ENCODE measurements around the gene ANKMY1. TPM values are rescaled to one million over a fixed set of nuclear protein-coding genes. Genes with fewer than 3 reads are reported as not detected.

Gene ANKMY1
- total RNA-seq, 1 donor from 2014 or later, result 25.1 TPM

GRCh38 chr2:240441326-240441992, 116.3 kb downstream of the ANKMY1 start:
- Mint-ChIP-seq H3K27ac (no peak overlapping the region), H3K4me3 (ENCODE audit: low read depth) (no peak overlapping the region), H3K27me3 (ENCODE audit: low read depth) (peaks cover 10% of the 10 kb centered on the region), H3K4me1 (ENCODE audit: low read depth) (peaks cover 2% of the 10 kb centered on the region), H3K36me3 (ENCODE audit: low read depth) (no peaks in the 10 kb centered on the region), H3K9me3 (no peaks in the 10 kb centered on the region)
- DNase-seq (ENCODE audit: low spot score), result no peak
- intact Hi-C loops (cut with micrococcal nuclease), result no loop called here

GRCh38 chr2:240440704-240441320, 117.0 kb downstream of the ANKMY1 start:
- Mint-ChIP-seq H3K27me3 (ENCODE audit: low read depth) (peaks cover 10% of the 10 kb centered on the region), H3K27ac (no peak overlapping the region), H3K4me1 (ENCODE audit: low read depth) (peaks cover 2% of the 10 kb centered on the region), H3K36me3 (ENCODE audit: low read depth) (no peaks in the 10 kb centered on the region), H3K9me3 (no peaks in the 10 kb centered on the region), H3K4me3 (ENCODE audit: low read depth) (no peak overlapping the region)
- intact Hi-C loops (cut with micrococcal nuclease), result no loop called here
- no peak for DNase-seq (ENCODE audit: low spot score)

- H3K4me1 Mint-ChIP-seq (ENCODE audit: low read depth), result peaks cover 2% of the 10 kb centered on the region
- H3K36me3 Mint-ChIP-seq (ENCODE audit: low read depth), result no peaks in the 10 kb centered on the region
- DNase-seq (ENCODE audit: low spot score), result no peak
- intact Hi-C loops (cut with micrococcal nuclease), result no loop called here
- no peaks in the 10 kb centered on the region for H3K9me3 Mint-ChIP-seq
- no peak overlapping the region for H3K27ac Mint-ChIP-seq
- H3K4me3 Mint-ChIP-seq (ENCODE audit: low read depth), result no peak overlapping the region
- peaks cover 10% of the 10 kb centered on the region for H3K27me3 Mint-ChIP-seq (ENCODE audit: low read depth)
Measured at GRCh38 chr2:240440251-240440650, 117.5 kb downstream of the ANKMY1 start.

GRCh38 chr2:240439698-240440151, 118.1 kb downstream of the ANKMY1 start:
- DNase-seq (ENCODE audit: low spot score), result no peak
- peaks cover 3% of the 10 kb centered on the region for H3K4me1 Mint-ChIP-seq (ENCODE audit: low read depth)
- no peaks in the 10 kb centered on the region for H3K36me3 Mint-ChIP-seq (ENCODE audit: low read depth)
- H3K27me3 Mint-ChIP-seq (ENCODE audit: low read depth), result peaks cover 10% of the 10 kb centered on the region
- no peak overlapping the region for H3K4me3 Mint-ChIP-seq (ENCODE audit: low read depth)
- no peaks in the 10 kb centered on the region for H3K9me3 Mint-ChIP-seq
- intact Hi-C loops (cut with micrococcal nuclease), result loop anchor here (2.0 to 10.0 kb wide), 3 partner anchors 55 to 289 kb away; no protein-coding TSS in a partner anchor
- no peak overlapping the region for H3K27ac Mint-ChIP-seq

GRCh38 chr2:240438810-240439697, 118.7 kb downstream of the ANKMY1 start:
- no peak for DNase-seq (ENCODE audit: low spot score)
- Mint-ChIP-seq H3K9me3 (no peaks in the 10 kb centered on the region), H3K27ac (no peak overlapping the region), H3K4me3 (ENCODE audit: low read depth) (no peak overlapping the region), H3K27me3 (ENCODE audit: low read depth) (peaks cover 10% of the 10 kb centered on the region), H3K4me1 (ENCODE audit: low read depth) (peaks cover 5% of the 10 kb centered on the region), H3K36me3 (ENCODE audit: low read depth) (no peaks in the 10 kb centered on the region)
- intact Hi-C loops (cut with micrococcal nuclease), result loop anchor here (1.0 to 10.0 kb wide), 4 partner anchors 54 to 288 kb away; no protein-coding TSS in a partner anchor

GRCh38 chr2:240437861-240438809, 119.7 kb downstream of the ANKMY1 start:
- peak overlapping the region; percentile 19 for H3K4me3 Mint-ChIP-seq (ENCODE audit: low read depth)

GRCh38 chr2:240437551-240437860, 120.3 kb downstream of the ANKMY1 start:
- Mint-ChIP-seq H3K4me1 (ENCODE audit: low read depth) (peaks cover 9% of the 10 kb centered on the region), H3K9me3 (no peaks in the 10 kb centered on the region), H3K4me3 (ENCODE audit: low read depth) (peak overlapping the region; percentile 19), H3K36me3 (ENCODE audit: low read depth) (no peaks in the 10 kb centered on the region), H3K27me3 (ENCODE audit: low read depth) (peaks cover 13% of the 10 kb centered on the region), H3K27ac (no peak overlapping the region)
- no peak for DNase-seq (ENCODE audit: low spot score)
- intact Hi-C loops (cut with micrococcal nuclease), result loop anchor here (10.0 kb wide), 2 partner anchors 53 to 133 kb away; no protein-coding TSS in a partner anchor

More at GRCh38 chr2:240437861-240438809, 119.7 kb downstream of the ANKMY1 start:
- Mint-ChIP-seq H3K36me3 (ENCODE audit: low read depth) (no peaks in the 10 kb centered on the region), H3K4me1 (ENCODE audit: low read depth) (peaks cover 9% of the 10 kb centered on the region), H3K9me3 (no peaks in the 10 kb centered on the region), H3K27me3 (ENCODE audit: low read depth) (peaks cover 10% of the 10 kb centered on the region), H3K27ac (no peak overlapping the region)
- intact Hi-C loops (cut with micrococcal nuclease), result loop anchor here (1.0 to 10.0 kb wide), 4 partner anchors 53 to 287 kb away; no protein-coding TSS in a partner anchor
- peak; percentile 61 for DNase-seq (ENCODE audit: low spot score)

- Mint-ChIP-seq H3K36me3 (ENCODE audit: low read depth) (no peaks in the 10 kb centered on the region), H3K9me3 (no peaks in the 10 kb centered on the region), H3K27me3 (ENCODE audit: low read depth) (peaks cover 15% of the 10 kb centered on the region), H3K27ac (no peak overlapping the region), H3K4me1 (ENCODE audit: low read depth) (peaks cover 9% of the 10 kb centered on the region), H3K4me3 (ENCODE audit: low read depth) (peak overlapping the region; percentile 72)
- intact Hi-C loops (cut with micrococcal nuclease), result loop anchor here (10.0 kb wide), 2 partner anchors 52 to 132 kb away; no protein-coding TSS in a partner anchor
- no peak for DNase-seq (ENCODE audit: low spot score)
Measured at GRCh38 chr2:240436683-240437550, 120.9 kb downstream of the ANKMY1 start.

GRCh38 chr2:240435948-240436682, 121.7 kb downstream of the ANKMY1 start:
- Mint-ChIP-seq H3K27me3 (ENCODE audit: low read depth) (peaks cover 15% of the 10 kb centered on the region), H3K9me3 (no peaks in the 10 kb centered on the region), H3K27ac (no peak overlapping the region), H3K4me3 (ENCODE audit: low read depth) (peak overlapping the region; percentile 72), H3K36me3 (ENCODE audit: low read depth) (no peaks in the 10 kb centered on the region), H3K4me1 (ENCODE audit: low read depth) (peaks cover 9% of the 10 kb centered on the region)
- no peak for DNase-seq (ENCODE audit: low spot score)
- intact Hi-C loops (cut with micrococcal nuclease), result loop anchor here (2.0 to 10.0 kb wide), 3 partner anchors 51 to 131 kb away; partner anchors contain the start of gene DUSP28

- peaks cover 15% of the 10 kb centered on the region for H3K27me3 Mint-ChIP-seq (ENCODE audit: low read depth)
- no peaks in the 10 kb centered on the region for H3K9me3 Mint-ChIP-seq
- H3K4me1 Mint-ChIP-seq (ENCODE audit: low read depth), result peaks cover 9% of the 10 kb centered on the region
- H3K4me3 Mint-ChIP-seq (ENCODE audit: low read depth), result peak within 1 kb of the TSS; percentile 85
- no peaks in the 10 kb centered on the region for H3K36me3 Mint-ChIP-seq (ENCODE audit: low read depth)
- H3K27ac Mint-ChIP-seq, result peak within 1 kb of the TSS; percentile 65
- peak; percentile 58 for DNase-seq (ENCODE audit: low spot score)
- intact Hi-C loops (cut with micrococcal nuclease), result loop anchor here (2.0 to 10.0 kb wide), 3 partner anchors 51 to 131 kb away; partner anchors contain the start of gene DUSP28
Measured at GRCh38 chr2:240435457-240435947, 122.3 kb downstream of the ANKMY1 start, which contains the start of gene GPC1. Gene GPC1, plus strand, starts transcription at chr2:240435663. Its CDS starts 256 bp downstream, at chr2:240435919.
